ENCODE results near the gene DGKI.

The DGKI gene

DNA sequence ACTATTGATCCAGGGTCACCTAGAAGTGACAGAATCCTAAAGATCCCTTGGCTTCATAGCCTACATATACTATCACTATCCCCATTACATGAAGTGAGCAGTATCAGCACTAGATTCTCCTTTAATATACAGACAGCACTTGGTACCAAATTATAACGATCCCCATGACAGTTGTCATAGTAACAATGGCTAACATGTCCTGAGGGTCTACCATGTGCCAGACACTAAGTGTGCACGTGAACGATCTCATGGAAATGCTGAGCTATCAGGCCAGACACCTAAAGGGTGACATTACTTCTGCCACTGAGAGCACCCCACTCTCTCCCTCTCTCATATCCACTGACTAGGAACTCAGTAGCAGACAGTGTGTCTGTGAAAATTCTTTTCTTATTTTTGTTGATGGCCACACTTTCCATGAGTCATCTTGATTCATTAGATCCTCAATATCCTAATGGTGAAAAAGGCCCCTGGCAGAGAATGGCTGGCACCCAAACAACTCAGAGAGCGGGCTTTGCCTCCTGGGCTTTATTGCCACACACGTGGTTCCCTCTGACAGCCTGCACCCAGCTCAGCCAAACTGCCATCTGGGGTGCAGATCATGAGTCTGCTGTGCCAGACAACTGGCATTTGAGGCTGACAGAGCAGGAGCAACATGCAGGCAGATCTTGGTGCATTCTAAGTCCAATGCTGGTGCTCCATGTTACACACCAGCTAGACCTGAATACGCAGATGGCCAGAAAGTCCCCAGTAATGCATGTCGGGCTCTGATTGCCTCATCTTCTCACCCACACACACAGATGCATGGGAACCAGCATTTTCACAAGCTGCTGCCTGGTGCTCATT, 176.3 kb downstream of the DGKI start:
- peak overlapping the region; percentile 11 for H3K27ac ChIP-seq
- peak; percentile 39 for DNase-seq (ENCODE audit: low read depth, low spot score)

- H3K27ac ChIP-seq = peak overlapping the region; percentile 11
- no peak for DNase-seq (ENCODE audit: low read depth, low spot score)
Observed at GRCh38 chr7:137669706-137670105, 177.1 kb downstream of the DGKI start.

DNA sequence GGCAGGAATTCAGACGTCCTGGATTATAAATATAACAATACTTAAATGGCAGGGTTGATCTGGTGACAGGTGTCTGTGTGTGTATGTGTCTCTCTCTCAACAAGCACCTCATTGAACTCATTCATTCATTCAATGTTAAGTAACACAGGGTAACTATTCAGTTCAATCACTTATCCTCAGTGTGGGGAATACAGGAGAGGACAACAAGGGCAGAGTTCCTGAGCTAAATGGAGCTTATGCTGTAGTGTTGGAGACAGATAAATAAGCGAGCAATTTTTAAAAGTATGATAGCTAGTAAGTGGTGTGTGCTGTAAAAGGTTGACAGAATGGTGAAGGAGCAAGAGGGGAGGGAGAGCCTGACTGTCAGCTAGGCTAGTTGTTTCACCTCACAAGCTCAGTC, 178.4 kb downstream of the DGKI start:
- peak overlapping the region; percentile 28 for H3K27ac ChIP-seq
- DNase-seq (ENCODE audit: low read depth, low spot score) = no peak

GRCh38 chr7:137667633-137668387, 179.0 kb downstream of the DGKI start:
- peak; percentile 83 for DNase-seq (ENCODE audit: low read depth, low spot score)
- H3K27ac ChIP-seq = peak overlapping the region; percentile 28

DNA sequence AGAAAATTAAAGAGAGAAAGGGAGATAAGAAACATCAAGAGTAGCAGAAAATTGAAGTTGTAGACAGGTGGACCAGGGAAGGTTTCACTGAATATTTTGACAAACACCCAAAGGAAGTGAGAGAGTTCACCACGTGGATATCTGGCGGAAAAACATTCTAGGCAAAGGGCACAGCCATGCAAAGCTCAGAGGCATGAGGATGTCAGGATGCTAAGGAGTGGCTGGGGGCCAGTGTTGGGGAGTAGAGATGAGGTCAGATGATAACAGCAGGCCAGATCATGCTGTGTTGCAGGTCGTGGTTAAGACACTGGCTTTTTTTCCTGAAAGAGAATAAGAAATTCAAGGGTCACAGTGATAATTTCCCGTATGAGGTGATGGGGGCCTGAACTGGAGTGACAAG, 181.9 kb downstream of the DGKI start:
- no peak overlapping the region for H3K27ac ChIP-seq
- no peak for DNase-seq (ENCODE audit: low read depth, low spot score)

DNA sequence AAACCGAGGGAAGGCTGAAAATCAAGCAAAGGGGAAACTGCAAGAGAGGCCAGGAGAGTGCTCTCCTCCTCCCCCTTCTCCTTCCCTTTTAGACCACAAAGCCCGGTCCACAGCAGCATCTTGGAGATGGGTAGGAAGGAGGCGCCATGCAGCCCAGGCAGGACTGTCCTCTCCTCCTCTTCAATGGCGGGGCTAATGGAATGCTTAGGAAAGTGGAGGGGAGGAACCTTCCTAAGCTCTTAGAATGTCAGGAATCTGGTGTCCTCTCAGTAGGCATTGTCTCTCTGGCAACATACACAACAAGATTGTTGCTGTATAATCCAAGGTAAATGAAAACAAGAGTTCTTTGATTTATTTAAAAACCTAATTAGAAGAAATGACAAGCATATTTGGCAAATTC, 185.1 kb downstream of the DGKI start:
- no peak overlapping the region for H3K27ac ChIP-seq
- DNase-seq (ENCODE audit: low read depth, low spot score) = no peak

- H3K27ac ChIP-seq = no peak overlapping the region
- no peak for DNase-seq (ENCODE audit: low read depth, low spot score)
Observed at GRCh38 chr7:137658190-137658900, 188.4 kb downstream of the DGKI start.

- DNase-seq (ENCODE audit: low read depth, low spot score) = no peak
- no peak overlapping the region for H3K27ac ChIP-seq
Observed at GRCh38 chr7:137657476-137658189, 189.1 kb downstream of the DGKI start.

DNA sequence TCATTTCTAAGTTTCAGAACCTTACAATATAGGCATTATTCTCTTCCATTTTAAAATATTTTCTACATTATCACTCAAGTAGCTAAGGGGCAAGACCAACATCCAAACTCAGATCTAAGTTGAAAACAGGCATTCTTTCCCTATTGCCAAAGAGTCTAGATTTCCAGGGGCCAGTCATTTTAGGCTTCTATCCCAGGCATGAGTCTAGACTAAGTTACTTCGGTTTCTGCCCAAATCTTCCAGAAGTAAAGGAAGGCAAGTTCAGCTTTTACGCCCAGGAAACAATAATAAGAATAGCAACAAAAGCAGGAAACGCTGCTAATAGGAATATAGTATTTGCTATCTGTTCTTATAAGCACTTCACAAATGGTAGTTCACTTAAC, 189.9 kb downstream of the DGKI start:
- no peak overlapping the region for H3K27ac ChIP-seq
- no peak for DNase-seq (ENCODE audit: low read depth, low spot score)

GRCh38 chr7:137656227-137656849, 190.4 kb downstream of the DGKI start:
- no peak for DNase-seq (ENCODE audit: low read depth, low spot score)
- no peak overlapping the region for H3K27ac ChIP-seq

- H3K27ac ChIP-seq = no peak overlapping the region
- DNase-seq (ENCODE audit: low read depth, low spot score) = no peak
Observed at GRCh38 chr7:137655804-137656203, 191.0 kb downstream of the DGKI start.

DNA sequence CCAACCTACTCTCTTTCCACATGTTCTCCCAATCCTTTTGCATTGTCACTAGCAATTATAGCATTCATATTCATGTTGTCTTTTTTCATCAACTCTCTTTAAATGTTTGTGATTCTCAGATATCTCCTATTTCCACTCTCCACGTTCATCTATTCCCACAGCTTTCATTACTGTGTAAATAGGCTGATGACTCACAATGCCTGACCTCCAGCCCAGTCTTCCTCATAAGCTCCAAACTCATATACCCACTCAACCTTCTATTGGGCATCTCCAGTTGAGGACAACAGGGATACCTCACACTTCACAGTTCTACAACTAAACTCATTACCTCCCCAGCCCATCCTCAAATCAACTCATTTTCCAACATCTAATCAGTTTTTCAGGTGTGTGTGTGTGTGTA, 194.1 kb downstream of the DGKI start:
- DNase-seq (ENCODE audit: low read depth, low spot score) = no peak

DNA sequence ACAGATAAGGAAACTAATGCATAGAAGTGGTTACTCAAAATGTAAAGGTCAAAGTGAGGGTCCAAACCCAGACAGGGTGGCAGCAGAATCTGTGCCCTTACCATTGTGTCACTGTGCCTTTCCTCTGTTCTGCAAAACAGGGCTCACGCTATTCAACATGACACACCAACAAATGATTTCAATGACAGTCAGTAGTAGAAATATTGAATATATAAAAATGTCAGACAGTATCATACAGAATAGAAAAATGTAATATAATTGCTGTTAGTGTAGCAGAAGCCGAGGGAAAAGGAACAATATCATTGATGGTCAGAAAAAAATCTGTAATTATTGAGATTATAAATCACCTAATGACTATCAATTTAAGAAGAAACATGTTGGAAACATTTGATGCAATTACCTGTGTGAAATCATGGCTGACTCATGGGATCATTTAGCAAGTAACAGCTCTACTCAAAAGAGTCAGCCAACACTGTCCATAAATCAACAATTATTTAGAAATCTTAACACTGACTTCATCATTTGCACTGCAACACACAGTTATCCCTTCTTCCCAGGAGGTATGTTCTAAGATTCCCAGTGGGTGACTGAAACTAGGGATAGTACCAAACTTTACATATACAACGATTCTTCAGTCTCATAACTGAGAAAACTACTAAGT, 198.7 kb downstream of the DGKI start:
- DNase-seq (ENCODE audit: low read depth, low spot score) = no peak
- H3K27ac ChIP-seq = no peak overlapping the region

More for the DNA sequence above, 194.1 kb downstream of the DGKI start:
- H3K27ac ChIP-seq = no peak overlapping the region

GRCh38 chr7:137642472-137642871, 204.3 kb downstream of the DGKI start:
- H3K27ac ChIP-seq = no peak overlapping the region
- DNase-seq (ENCODE audit: low read depth, low spot score) = peak; percentile 43

DNA sequence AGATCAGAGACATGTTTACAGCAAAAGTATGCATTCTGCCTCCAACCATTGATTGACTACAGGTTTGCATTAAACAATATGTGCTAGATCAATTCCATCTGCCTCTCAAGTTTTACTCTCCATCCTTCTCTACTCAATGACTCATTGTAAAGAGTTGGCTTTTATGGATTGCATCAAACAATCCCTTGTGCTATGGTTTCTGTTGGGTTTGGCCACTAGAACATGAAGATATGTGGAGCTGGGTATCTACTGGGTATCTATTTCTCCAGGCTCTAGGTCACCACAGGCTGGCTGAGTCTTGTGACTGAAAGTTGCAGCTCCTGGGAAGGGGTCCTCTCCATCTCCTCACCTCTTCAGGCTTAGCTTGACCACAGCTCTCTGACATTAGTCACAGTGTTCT, 204.7 kb downstream of the DGKI start:
- DNase-seq (ENCODE audit: low read depth, low spot score) = no peak
- H3K27ac ChIP-seq = no peak overlapping the region

DNA sequence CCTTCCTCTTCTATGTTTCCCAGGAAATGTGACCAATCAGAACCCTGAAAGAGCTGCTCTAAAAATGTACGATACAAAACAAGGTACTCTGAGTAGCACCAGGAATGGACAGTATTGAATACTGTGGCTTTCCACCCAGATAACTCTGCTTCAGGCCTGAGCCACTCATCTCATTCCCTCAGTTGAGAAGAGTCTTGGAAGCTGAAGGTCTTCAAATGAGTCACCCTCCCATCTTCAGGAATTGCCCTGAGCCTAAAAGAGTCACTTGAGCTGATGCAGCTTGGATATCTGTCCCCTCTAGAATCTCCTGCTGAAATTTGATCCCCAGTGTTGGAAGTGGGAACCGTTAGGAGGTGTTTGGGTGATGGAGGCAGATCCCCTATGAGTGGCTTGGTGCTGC, 210.4 kb downstream of the DGKI start:
- no peak for DNase-seq (ENCODE audit: low read depth, low spot score)
- no peak overlapping the region for H3K27ac ChIP-seq

- no peak overlapping the region for H3K27ac ChIP-seq
- DNase-seq (ENCODE audit: low read depth, low spot score) = no peak
Observed at GRCh38 chr7:137635874-137636273, 210.9 kb downstream of the DGKI start.

- no peak for DNase-seq (ENCODE audit: low read depth, low spot score)
- H3K27ac ChIP-seq = no peak overlapping the region
Observed at GRCh38 chr7:137635132-137635531, 211.6 kb downstream of the DGKI start.

DNA sequence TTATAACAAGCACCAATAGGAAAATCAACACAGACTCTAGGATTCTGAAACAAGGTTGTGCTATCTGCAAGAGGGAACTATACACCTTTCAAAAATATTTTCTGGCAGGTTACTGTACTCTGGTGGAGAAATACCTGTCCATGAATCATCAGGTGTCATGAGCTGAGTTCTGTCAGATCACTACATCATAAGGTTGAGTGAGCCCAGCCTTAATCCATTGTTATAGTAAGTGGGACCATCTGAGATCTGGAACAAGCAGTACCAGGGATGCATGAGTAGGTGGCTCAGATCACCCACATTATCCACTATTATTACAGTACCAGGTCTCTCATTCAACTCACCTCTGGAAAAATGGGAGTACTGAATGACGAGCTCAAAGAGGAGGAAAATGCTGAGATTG, 212.4 kb downstream of the DGKI start:
- no peak for DNase-seq (ENCODE audit: low read depth, low spot score)
- H3K27ac ChIP-seq = no peak overlapping the region
